HG03558 (cell line): ENCODE results near the gene ATF7.
"Not testable (repeated sequence)": the region's sequence is repeated elsewhere in the genome, so short reads cannot be mapped to it uniquely, and the experiment has no call there.

Source experiments
- ATAC-seq: cut with Tn5 transposase; IDR thresholded peaks from one replicate; pipeline ENCODE4 v1.9.1; 2021; ENCODE audit warnings: moderate number of reproducible peaks; ENCODE audit not compliant: unreplicated experiment; ENCODE audit errors: extremely low read depth

Gene ATF7

GRCh38 chr12:53600490-53601295 is 25.5 kb downstream of the ATF7 start:
- no peak for ATAC-seq

- ATAC-seq = no peak
Observed at GRCh38 chr12:53599579-53599978, 26.6 kb downstream of the ATF7 start.

DNA sequence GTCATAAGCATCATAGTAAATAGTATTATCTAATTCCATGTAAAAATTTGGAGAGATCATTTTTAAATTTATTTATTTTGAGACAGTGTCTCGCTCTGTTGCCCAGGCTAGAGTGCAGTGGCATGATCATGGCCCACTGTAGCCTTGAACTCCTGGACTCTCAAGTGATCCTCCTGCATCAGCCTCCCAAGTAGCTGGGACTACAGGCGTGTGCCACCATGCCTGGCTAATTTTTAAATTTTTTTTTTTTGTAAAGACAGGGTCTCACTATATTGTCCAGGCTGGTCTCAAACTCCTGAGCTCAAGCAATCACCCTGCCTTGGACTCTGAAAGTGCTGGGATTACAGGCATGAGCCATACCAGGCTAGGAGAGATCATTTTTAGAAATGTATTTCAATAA is 27.2 kb downstream of the ATF7 start:
- not testable (repeated sequence) for ATAC-seq

DNA sequence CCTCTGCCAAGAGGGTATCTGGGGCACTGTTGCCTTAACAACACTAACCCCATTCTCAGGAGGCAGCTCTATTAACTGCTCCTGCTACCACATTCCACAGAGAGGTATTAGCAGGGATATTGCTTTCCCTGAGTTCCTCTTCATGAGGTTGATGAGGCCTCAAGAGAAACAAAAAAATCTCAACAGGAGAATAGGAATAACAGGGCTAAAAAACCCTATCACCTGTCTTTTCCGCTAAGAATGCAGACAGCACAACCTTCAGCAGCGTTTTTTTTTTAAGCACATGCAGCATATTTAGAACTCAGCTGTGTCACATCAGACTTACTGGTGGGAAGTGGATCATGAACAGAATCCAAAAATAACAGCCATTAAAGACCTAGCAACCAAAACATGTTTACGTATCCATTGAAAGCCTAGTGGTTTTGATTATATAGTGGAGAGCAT is 29.2 kb downstream of the ATF7 start:
- ATAC-seq = no peak

DNA sequence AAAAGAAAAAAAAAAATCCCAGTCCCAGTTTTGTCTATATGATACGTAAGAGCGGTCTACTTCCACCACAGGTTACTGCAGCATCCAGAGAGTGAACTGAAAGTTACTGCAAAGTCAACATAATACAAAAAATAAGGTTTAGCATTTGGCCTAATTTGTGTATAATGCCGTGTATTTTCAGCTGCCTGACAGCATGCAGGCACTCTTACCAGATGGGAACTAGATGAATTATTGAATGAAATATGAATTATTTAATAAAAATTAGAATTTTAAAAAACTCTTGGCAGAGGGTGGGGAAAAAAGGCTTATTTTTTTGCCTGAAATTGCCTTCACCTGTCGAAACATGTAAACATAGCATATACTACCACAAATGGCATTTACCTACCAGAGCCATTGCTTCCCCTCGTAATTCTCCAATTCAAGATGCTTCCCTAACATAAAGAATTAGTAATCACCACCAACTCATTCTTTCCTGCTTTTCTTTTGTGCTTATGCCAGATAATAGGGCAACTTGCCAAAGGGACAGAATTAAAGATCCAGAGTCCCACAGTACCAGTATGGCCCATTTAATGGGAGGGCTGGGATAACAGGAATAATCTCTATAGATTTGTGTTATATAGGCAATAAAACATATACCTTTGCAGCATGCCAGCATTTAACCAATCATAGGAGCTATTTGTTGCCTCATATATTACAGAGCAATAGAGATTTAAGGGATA is 31.1 kb downstream of the ATF7 start:
- ATAC-seq = no peak

- ATAC-seq = no peak
Observed at GRCh38 chr12:53593707-53594106, 32.5 kb downstream of the ATF7 start.

DNA sequence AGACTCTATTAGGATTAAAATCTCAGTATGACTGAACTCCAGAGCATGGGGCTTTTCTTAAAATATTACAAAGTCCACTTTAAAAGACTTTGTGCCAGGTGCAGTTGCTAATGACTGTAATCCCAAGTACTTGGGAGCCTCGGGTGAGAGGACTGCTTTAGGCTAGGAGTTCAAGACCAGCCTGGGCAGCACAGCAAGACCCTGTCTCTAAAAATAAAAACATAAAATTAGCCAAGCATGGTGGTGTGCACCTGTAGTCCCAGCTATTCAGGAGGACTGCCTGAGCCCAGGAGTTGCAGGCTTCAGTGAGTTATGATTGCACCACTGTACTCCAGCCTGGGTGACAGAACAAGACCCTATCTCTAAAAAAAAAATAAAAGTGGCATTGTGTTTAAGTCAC is 33.2 kb downstream of the ATF7 start:
- ATAC-seq = no peak

DNA sequence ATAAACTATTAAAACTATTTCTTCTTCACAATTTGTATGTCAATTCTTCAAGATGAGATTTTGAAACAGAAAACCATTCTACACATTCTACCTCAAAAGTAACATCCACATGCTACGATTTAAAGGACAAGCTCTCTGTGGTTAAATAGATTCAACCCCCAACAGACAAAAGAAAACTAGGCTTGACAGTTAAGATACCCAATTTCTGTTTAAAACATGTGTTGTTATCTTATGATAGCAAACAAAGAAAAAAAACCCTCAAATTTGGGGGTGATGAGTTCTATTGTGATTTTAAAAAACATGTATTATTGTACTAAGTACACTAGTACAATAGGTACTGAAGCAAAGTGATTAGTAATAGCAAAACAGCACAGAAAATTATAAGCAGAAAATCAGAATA is 33.8 kb downstream of the ATF7 start:
- no peak for ATAC-seq

GRCh38 chr12:53591301-53592206 is 34.6 kb downstream of the ATF7 start:
- no peak for ATAC-seq

- no peak for ATAC-seq
Observed at GRCh38 chr12:53590652-53591051, 35.5 kb downstream of the ATF7 start.

- no peak for ATAC-seq
Observed at GRCh38 chr12:53589915-53590314, 36.3 kb downstream of the ATF7 start.

GRCh38 chr12:53589423-53589822 is 36.8 kb downstream of the ATF7 start:
- no peak for ATAC-seq

- no peak for ATAC-seq
Observed at GRCh38 chr12:53588123-53588522, 38.1 kb downstream of the ATF7 start.

DNA sequence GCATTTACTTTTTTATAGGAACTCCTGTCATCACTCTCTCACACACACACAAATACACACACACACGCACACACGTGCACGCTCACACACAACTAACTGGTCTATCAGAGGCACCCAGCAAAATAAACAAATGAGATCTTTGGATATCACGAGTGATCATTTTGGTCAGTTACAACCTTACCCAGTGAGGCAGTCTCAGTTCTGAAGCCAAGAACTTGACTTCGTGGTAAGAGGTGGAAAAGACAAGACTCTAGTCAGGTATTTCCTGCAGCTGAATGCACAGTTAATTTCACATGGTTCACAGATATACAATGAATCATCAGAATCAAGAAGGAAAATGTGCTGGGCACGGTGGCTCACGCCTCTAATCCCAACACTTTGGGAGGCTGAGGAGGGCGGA is 39.4 kb downstream of the ATF7 start:
- no peak for ATAC-seq

GRCh38 chr12:53585448-53586125 is 40.6 kb downstream of the ATF7 start:
- ATAC-seq = peak; percentile 46

DNA sequence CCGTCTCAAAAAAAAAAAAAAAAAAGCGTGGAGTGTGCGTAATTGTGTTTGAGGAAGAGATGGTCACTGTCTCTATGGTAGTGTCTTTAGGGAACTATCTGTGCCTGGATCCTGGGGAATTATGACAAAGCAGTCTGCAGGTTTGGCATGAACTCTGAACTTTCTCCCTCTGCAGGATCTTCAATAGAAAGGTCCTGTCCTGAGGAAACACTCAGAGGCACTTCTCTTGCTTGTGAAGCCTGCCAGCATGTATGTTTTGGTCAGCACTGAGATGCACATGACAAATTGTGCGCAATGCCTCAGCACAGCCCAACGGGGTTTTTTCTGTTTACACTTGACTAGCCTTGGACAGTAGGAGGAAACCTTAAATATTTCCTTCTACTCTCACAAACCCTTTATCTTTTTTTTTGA is 46.6 kb downstream of the ATF7 start:
- ATAC-seq = no peak

GRCh38 chr12:53578783-53579182 is 47.4 kb downstream of the ATF7 start:
- ATAC-seq = no peak

DNA sequence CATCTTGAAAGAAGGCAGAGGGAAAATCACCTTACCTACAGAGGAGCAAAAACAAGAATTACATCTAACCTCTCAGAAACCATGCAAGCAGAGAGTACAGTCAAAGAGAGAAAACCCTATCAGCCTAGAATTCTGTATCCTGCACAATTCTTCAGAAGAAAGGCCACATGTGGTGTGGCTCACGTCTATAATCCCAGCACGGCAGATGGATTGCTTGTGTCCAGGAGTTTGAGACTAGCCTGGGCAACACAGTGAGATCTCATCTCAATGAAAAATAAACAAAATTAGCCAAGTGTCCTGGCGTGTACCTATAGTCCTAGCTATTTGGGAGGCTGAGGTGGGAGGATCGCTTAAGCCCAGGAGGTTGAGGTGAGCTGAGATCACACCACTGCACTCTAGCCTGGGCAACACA is 48.2 kb downstream of the ATF7 start:
- no peak for ATAC-seq

DNA sequence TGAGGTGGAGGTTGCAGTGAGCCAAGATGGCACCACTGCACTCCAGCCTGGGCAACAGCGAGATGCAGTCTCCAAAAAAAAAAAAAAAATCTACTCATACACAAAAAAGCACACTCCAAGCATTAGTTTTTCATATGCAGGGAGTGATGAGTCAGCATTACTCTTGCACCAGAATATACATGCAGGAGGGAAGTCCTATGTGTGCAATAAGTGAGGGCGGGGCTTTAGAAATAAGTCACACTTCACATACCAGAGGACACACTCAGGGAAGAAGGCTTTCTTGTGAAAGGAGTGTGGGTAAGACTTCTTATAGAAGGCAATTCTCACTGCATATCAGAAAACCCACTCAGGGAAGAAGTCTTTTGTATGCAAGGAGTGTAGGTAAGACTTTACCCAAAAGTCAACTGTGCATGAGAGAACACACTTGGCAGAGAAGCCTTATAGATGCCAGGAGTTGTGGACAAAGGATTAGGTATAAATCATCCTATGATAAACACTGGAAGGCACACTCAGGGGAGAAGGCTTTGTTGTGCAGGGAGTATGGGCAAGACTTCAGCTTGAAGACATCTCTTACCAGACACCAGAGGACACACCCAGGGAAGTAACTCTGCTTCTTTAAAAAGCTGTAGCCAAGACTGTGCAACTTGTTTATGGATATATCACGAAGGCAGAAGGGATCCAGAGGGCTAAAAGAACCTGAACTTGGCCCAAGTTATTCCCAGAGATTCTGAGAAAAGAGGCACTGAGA is 50.5 kb downstream of the ATF7 start:
- ATAC-seq = no peak
